Hematopoietic multipotent progenitor cell treated with erythropoietin and hydrocortisone succinate and interleukin-3 and kit ligand, for 8 days (in vitro differentiated cells): ENCODE data around the gene USP36.
"Not testable (repeated sequence)": the region's sequence is repeated elsewhere in the genome, so short reads cannot be mapped to it uniquely, and the experiment has no call there.

Experiments used
- DNase-seq: peaks from one replicate; pipeline ENCODE4 v3.0.0-alpha.2; 2015

Gene USP36

GRCh38 chr17:78763561-78763960 lies 77.1 kb downstream of the USP36 start:
- DNase-seq, result no peak

GRCh38 chr17:78761789-78762406 lies 78.7 kb downstream of the USP36 start:
- no peak for DNase-seq

GRCh38 chr17:78759969-78760352 lies 80.7 kb downstream of the USP36 start:
- no peak for DNase-seq

GRCh38 chr17:78759203-78759968 lies 81.2 kb downstream of the USP36 start:
- DNase-seq, result peak; percentile 88

GRCh38 chr17:78753316-78754250 lies 87.0 kb downstream of the USP36 start:
- no peak for DNase-seq

GRCh38 chr17:78751447-78752161 lies 89.0 kb downstream of the USP36 start:
- DNase-seq, result no peak

GRCh38 chr17:78751000-78751399 lies 89.6 kb downstream of the USP36 start:
- DNase-seq, result not testable (repeated sequence)

- peak; percentile 92 for DNase-seq
Observed at GRCh38 chr17:78748730-78749317, 91.8 kb downstream of the USP36 start.

GRCh38 chr17:78748048-78748729 lies 92.4 kb downstream of the USP36 start:
- DNase-seq, result no peak

GRCh38 chr17:78747488-78747887 lies 93.1 kb downstream of the USP36 start:
- DNase-seq, result no peak

- no peak for DNase-seq
Observed at GRCh38 chr17:78746949-78747269, 93.7 kb downstream of the USP36 start.

- DNase-seq, result no peak
Observed at GRCh38 chr17:78746263-78746948, 94.2 kb downstream of the USP36 start.
